Hematopoietic multipotent progenitor cell treated with erythropoietin and hydrocortisone succinate and interleukin-3 and kit ligand, for 4 days (in vitro differentiated cells): Measurements from ENCODE around the gene FFAR4.
"Not testable (repeated sequence)": the region's sequence is repeated elsewhere in the genome, so short reads cannot be mapped to it uniquely, and the experiment has no call there.

ENCODE experiments used
- DNase-seq: peaks from one replicate; pipeline ENCODE4 v3.0.0-alpha.2; 2015

The FFAR4 gene

GRCh38 chr10:93566435-93567276 is at the start of gene FFAR4:
FFAR4 (plus strand) TSS chr10:93566665; CDS start chr10:93566721, 56 bp downstream.
- peak; percentile 18 for DNase-seq

- DNase-seq = no peak
Measured at GRCh38 chr10:93518531-93518930, 47.9 kb upstream of the FFAR4 start.

GRCh38 chr10:93535293-93535692 is 31.2 kb upstream of the FFAR4 start:
- no peak for DNase-seq

DNA sequence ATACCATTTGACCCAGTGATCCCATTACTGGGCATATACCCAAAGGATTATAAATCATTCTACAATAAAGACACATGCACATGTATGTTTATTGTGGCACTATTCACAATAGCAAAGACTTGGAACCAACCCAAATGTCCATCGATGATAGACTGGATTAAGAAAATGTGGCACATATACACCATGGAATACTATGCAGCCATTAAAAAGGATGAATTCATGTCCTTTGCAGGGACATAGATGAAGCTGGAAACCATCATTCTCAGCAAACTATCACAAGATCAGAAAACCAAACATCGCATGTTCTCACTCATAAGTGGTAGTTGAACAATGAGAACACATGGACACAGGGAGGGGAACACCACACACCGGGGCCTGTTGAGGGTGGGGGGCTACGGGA is 25.6 kb upstream of the FFAR4 start:
- DNase-seq = not testable (repeated sequence)

- peak; percentile 53 for DNase-seq
Measured at GRCh38 chr10:93541402-93542357, 24.8 kb upstream of the FFAR4 start.

DNA sequence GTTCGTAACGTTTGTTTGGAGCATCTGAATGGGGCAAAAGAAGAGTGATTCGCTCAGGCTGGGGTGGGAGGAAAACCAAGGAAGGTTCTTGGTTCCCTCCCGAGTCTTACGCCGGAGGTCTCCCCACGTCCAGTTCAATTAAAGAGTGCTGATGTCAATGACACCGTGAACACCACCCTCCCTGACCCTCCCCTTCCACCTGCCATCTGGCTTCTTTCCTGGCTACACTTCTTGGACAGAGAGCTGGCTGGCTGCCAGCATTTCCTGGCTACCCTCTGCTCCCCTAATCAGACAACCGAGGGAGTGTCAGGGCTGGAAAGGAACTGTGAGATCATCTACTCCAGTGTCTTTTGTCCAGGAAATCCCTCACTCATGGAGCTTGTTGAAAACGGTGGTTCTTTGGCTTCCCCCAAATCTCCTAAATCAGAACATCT is 24.1 kb upstream of the FFAR4 start:
- DNase-seq = no peak

GRCh38 chr10:93546995-93547394 is 19.5 kb upstream of the FFAR4 start:
- DNase-seq = not testable (repeated sequence)

DNA sequence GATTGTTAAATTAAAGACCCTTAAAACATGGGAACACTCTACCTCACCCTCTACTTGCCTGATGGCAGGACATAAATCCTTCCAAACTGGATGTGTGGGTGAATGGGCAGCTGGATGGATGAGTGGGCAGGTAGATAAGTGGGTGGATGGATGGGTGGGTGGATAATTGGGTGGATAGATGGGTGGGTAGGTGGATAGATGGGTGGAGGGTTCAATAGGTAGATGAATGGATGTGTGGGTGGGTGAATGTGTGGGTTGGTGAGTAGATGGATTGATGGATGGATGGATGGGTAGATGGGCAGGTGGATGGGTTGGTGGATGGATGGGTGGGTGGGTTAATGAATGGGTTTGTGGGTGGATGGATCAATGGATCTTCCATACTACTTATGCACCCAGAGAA is 18.9 kb upstream of the FFAR4 start:
- no peak for DNase-seq

DNA sequence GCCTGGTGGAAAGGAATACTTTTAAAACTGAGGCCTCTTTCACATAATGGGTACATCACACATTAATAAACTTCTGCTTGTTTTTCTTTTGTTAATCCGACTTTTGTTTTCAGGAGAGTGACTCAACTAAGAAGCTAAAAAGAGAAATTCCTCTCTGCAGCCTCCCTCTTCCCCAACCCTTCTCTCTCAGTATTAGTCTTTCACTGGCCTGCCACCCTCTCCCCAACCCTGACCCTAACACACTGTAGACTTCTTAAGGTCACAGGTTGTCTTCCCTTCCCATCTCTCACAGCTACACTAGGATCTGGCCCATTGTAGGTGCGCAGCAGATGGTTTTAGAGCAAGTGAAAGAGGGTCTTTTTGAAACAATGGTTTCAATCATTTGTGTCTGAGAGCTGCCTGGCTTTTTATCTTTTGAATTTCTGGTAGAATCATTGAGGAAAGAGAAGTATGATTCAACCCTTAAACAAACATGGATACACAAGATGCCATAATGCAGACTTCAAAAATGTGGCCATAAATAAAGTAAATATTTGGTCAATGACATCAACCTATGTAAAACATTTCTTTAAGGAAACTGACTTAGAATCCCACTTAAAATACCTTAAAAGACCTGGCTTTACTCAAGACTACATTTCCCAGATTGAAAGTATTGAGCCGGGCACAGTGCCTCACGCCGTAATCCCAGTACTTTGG is 17.9 kb upstream of the FFAR4 start:
- no peak for DNase-seq

- no peak for DNase-seq
Measured at GRCh38 chr10:93550606-93551005, 15.9 kb upstream of the FFAR4 start.

GRCh38 chr10:93552780-93553179 is 13.7 kb upstream of the FFAR4 start:
- no peak for DNase-seq

GRCh38 chr10:93553482-93554315 is 12.8 kb upstream of the FFAR4 start:
- DNase-seq = no peak

GRCh38 chr10:93554316-93554663 is 12.2 kb upstream of the FFAR4 start:
- no peak for DNase-seq

DNA sequence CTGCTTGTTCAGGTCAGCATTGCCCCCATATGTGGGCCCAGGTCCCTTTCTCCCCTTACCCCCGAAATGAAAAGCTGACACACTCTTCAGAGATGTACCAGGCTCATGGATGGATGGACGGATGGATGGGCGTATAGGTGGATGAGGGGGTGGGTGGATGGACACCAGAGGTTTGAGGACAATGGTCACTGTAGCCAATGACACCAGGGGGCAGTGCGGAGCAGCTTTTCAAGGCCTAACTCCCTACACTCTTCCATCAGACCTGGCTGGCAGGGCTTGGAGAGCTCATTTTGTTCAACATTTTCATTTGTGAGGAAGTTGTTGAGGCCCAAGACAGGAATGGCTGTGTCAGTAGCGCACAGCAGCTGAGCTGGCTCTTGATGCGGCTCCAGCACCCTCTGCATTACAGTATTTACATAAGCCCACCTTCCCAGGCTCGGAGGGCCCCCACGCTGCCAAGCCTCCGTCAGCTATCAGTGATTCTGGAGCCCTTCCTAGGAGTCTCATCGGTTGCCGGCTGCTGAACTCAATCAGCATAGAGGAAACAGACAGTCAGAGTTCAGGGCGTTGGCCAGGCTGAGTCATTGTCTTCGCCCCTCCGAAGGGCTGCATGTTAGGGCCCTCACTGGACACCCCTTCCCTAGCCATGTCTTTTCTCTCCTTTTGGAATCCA is 11.6 kb upstream of the FFAR4 start:
- peak; percentile 91 for DNase-seq

- DNase-seq = no peak
Measured at GRCh38 chr10:93559490-93559889, 7.0 kb upstream of the FFAR4 start.

- DNase-seq = no peak
Measured at GRCh38 chr10:93560541-93560940, 5.9 kb upstream of the FFAR4 start.

DNA sequence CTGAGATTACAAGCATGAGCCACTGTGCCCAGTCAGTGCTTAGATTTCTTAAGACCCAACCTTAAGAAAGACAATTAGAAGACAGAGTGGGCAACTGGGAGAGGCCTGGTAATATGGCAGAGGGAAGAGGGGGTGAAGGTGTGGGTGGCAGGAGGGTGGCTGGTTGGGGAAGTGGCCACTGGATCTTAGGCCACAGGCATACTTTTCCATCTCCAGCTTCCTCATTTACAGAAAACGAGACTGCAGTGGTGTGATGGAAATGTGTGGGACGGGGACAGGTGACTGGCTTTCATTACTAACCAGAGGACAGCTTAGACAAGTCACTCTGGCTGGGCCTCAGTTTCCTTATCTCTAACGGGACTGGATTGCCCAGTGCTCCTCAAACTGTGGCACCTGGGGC is 1.0 kb upstream of the FFAR4 start:
- DNase-seq = no peak

DNA sequence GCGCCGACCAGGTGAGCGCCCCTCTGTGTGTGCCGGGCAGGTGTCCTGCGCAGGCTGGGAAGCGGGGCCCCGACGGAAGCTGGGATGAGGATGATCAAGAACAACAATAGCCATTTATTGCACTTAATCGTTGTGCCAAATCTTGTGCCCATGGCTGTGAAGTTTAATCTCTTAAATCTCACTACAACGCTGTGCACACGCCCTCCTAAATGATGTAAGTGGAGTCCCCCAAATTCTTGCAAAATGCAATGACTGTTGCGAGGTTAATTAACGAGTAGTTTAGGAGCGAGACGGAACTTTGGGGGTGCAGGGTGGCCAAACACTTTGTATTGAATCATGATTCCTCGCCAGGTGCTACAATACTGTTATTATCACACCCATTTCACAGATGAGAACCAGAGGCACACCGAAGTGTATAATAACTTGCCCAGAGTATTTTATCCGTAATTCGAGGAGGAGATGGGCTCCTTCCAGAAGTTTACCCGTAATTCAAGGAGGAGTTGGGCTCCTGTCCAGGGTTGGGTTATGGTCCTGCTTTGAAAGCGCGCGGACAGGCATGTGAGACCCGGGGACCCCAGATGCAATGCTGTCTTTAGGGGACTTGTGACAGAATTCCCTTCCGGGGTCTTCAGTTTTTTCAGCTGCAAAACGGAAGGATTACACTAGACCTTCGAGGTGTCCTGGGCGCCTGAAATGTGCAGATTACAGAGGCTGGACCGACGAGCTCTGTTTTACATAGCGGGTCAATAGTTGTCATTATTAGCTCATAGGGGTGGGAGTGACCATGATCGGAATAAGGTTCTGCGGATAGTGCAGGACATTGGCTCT is 1.0 kb downstream of the FFAR4 start:
- DNase-seq = no peak

- DNase-seq = no peak
Measured at GRCh38 chr10:93568105-93568390, 1.6 kb downstream of the FFAR4 start.

DNA sequence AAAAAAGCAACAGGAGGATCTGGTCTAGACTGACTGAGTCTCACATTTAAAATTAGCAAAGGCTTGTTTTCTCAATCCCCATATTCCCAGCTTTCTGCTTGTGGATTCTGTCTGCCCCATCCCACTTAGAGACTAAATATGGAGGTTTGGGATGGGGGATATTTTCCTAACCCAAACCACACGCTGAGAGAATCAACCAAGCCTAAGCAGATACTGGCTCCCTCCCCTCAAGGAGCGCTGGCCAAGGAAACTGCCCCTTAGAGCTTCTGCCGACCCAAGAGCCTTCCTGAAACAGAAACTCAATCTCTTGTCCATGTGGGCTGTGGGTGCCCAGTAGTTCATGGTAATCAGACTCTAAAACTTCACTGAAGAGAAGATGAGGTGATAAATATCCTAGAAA is 3.9 kb downstream of the FFAR4 start:
- DNase-seq = no peak

- DNase-seq = no peak
Measured at GRCh38 chr10:93572606-93573005, 6.1 kb downstream of the FFAR4 start.
